Activated CD4-positive, alpha-beta T cell treated with anti-CD3 and anti-CD28 coated beads, Interleukin-2, amount 50 U/mL, for 24 hours (primary cell): ENCODE data around the gene PNMA8B.

Experiments used
- DNase-seq, 2 donors: peaks; one replicate each; pipeline ENCODE4 v3.0.0-alpha.2; 2020; ENCODE audit warnings: low read depth in 1 of 2, low spot score in 1 of 2

The PNMA8B gene

GRCh38 chr19:46460055-46460454 lies 35.6 kb downstream of the PNMA8B start:
- no peak for DNase-seq

DNA sequence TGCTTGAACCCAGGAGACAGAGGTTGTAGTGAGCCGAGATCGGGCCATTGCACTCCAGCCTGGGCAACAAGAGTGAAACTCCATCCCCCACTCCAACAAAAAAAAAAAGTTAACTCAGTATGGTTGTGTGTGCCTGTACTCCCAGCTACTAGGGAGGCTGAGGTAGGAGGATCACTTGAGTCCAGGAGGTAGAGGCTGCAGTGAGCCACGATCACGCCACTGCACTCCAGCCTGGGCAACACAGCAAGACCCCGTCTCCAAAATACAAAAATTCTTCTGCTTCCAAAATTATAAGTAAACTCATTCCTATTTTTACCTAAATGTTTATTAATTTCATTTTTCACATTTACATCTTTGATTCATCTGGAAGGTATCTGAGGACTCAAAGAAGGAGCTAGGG lies 38.7 kb downstream of the PNMA8B start:
- no peak for DNase-seq

- no peak for DNase-seq
Measured at GRCh38 chr19:46454244-46454643, 41.4 kb downstream of the PNMA8B start.

DNA sequence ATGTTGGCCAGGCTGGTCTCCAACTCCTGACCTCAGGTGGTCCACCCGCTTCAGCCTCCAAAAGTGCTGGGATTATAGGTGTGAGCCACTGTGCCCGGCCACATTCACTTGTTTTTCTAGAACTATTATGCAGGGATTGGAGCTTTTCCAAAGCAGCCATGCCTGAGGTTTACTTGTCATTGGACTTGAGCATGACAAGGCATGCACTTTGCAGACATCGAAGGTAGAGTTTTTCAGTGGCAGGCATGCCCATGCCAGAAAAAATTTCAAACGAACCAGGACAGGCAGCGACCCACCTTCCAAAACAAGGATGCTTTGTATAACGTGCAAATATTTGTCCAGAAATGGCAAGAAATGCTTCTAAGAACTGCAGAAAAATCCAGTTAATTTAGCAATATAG lies 42.0 kb downstream of the PNMA8B start:
- DNase-seq, result no peak

DNA sequence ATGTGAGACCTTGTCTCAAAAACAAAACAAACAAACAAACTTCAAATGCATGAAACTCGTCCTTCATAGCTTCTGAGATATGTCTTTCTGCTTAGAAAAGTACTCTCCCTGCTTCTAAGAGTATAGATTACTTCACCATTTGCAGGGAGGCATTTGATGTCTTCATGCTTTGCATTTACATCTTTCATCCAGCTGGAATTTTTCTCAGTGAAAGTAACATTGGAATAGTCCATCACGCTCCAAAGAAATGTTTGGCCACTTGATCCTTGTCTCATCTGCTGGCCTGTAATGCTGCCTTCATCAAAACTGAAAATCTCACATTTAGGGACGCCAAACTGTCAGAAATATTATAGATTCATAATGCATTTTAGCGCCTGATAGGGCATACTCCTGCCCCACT lies 43.5 kb downstream of the PNMA8B start:
- DNase-seq, result no peak

GRCh38 chr19:46451352-46451751 lies 44.3 kb downstream of the PNMA8B start:
- DNase-seq, result no peak

DNA sequence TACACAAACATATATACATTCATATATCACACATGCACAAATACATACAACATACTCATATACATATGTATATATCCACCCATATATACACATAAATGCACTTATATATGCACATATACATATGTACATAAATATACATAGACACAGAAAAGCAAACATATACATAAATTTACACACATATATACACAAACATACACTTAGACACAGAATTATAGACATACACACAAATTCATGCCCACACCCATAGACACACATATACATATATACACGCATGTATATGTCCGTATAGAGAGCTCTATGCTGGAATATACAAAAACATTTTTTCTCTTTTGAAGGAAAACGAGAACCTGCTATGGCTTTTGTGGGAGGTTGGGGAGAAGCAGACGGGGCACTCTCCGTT lies 44.9 kb downstream of the PNMA8B start:
- DNase-seq, result no peak

GRCh38 chr19:46449228-46449627 lies 46.4 kb downstream of the PNMA8B start:
- DNase-seq, result no peak

DNA sequence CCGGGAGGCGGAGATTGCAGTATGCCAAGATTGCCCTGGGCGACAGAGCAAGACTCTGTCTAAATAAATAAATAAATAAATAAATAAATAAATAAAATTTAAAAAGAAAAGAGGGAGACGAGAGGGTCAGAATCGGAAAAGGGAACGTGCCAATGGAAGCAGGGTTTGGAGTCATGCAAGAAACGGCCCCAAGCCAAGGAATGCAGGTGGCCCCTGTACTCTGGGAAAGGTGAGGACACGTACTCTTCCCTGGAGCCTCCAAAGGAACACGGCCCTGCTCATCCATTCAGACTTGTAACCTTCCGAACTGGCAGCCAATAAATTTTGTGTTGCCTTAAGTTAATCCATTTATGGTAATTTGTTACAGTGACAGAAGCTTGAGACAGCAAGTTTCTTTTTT lies 47.1 kb downstream of the PNMA8B start:
- no peak for DNase-seq

DNA sequence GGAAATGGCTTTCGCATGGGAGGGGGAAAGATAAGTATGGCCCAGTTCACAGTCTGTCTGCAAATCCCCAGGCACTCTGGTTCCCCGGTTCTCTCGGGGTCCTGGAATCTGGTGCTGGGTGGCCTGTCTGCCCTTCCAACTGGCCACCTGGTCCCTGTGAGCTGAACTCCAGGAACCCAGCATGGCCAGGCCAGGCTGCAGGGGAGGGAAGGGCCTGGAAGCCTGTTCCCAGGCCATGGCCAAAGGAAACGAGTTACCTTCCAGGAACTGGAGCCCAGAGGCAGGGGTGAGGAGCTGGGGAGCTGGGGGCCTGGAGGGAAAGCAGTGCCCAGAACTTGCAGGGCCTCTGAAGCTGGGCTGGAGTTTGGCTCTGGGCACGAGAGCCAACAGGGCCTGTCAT lies 47.8 kb downstream of the PNMA8B start:
- no peak for DNase-seq

DNA sequence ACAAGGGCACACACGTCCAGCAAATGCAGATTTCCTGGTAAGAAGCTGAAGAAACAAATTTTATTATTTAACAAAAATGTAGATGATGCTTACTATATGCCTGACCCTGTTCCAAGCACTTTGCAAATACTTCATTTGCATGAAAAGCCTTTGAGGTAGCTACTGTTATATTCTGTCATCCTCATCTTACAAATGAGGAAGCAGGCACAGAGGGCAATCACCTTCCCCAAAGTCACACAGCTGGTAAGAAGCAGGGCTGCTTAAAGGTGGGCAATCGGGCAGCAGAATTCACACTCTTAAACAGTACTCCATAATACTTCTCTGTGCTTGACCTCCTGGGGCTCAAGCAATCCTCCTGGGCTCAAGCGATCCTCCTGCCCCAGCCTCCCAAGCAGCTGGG lies 48.7 kb downstream of the PNMA8B start:
- DNase-seq, result no peak

DNA sequence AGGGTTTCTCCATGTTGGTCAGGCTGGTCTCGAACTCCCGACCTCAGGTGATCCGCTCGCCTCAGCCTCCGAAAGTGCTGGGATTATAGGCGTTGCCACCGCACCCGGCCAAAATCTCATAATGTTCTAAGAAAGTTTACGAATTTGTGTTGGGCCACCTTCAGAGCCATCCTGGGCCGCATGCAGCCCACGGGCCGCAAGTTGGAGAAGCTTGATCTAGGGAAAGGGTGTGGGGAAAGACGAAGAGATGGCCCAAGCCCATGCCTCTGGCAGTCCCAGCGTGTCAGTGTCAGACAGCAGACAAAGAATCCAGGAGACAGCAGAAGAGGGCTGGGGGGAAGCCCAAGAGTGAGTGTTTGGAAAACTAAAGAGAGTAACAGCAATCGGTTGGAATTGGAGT lies 49.6 kb downstream of the PNMA8B start:
- DNase-seq, result no peak

- no peak for DNase-seq
Measured at GRCh38 chr19:46442808-46443450, 52.7 kb downstream of the PNMA8B start.

DNA sequence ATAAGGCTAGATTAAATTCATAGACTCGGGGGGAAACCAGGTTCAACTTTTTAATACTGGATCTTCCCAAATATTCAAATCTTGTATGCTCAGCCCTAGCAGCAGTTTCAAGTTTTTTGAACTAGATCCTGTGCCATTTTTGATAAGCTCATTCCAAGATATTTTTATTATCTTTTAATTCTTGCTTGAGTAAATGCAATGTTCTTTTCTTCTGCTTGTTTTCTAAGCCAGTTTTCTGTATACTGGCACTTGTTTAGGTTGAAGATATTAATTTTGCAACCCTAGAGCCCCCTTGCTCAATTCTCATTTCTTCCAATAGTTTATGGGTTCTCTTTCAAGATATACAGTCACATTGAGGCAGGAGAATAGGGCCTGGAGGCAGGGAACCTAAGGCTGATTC lies 53.8 kb downstream of the PNMA8B start:
- no peak for DNase-seq
